HepG2 (cell line): Measurements from ENCODE around the gene EPB41L3. TPM values are rescaled to one million over a fixed set of nuclear protein-coding genes. Genes with fewer than 3 reads are reported as not detected.

ENCODE experiments used
- ATAC-seq: fragments of 200-7000 bp; cut with Tn5 transposase; 3 replicates; pipeline ENCODE4 v1.9.1; 2020; ENCODE audit warnings: mild to moderate bottlenecking, moderate library complexity
- BruUV-seq: library from RNA; stranded (reverse); fragments of 400-500 nt; replicated peaks from 2 replicates; lab custom pipeline; 2021; lab: Mats Ljungman, UMichigan
- CTCF ChIA-PET: fragments of 300-600 bp; formaldehyde crosslinking; extraction: SDS; loops from one replicate; lab custom pipeline; 2021; ENCODE audit warnings: low total read pairs, inconsistent platforms, low intra/inter-chr PET ratio; lab: Yijun Ruan, JAX
- POLR2A ChIA-PET: fragments of 350-600 bp; sonication (Branson Sonifier 250); formaldehyde crosslinking; loops from one replicate; lab custom pipeline; 2020; ENCODE audit warnings: antibody characterized with exemption, inconsistent platforms; lab: Yijun Ruan, JAX
- DNase-seq: peaks from one replicate; pipeline ENCODE4 v3.0.0-alpha.2; 2015; ENCODE audit warnings: low spot score
- FAIRE-seq: peaks from 3 replicates; lab custom pipeline; 2011; peaks lifted over from hg19 to GRCh38; lab: Jason Lieb, UNC
- H2AFZ ChIP-seq: one replicate; pipeline ENCODE4 v1.6.1; 2011; ENCODE audit warnings: low read length, inconsistent platforms
- H3K27ac ChIP-seq: fragments of 300-600 bp; 3 replicates; pipeline ENCODE4 v1.8.0; 2011; ENCODE audit warnings: mixed run types, mild to moderate bottlenecking, mixed read lengths, low read length, inconsistent platforms; ENCODE audit not compliant: insufficient read depth; ENCODE audit errors: extremely low read length
- H3K27me3 ChIP-seq, 2 experiments: fragments of 200-600 bp in 1 of 2; 2 replicates in 1 of 2; 3 replicates in 1 of 2; pipeline versions ENCODE4 v1.6.0 to v1.8.0; 2011; ENCODE audit warnings: low read length in 2 of 2, mild to moderate bottlenecking in 2 of 2, moderate library complexity in 2 of 2, inconsistent platforms in 1 of 2; ENCODE audit not compliant: insufficient read depth in 2 of 2, control insufficient read depth in 1 of 2
- H3K36me3 ChIP-seq, 2 experiments: fragments of 200-600 bp in 1 of 2; replicated peaks in 1 of 2; 2 replicates in 1 of 2; 3 replicates in 1 of 2; pipeline versions ENCODE4 v1.5.1 to v1.8.0; 2011; ENCODE audit warnings: low read length in 2 of 2, inconsistent platforms in 1 of 2; ENCODE audit not compliant: insufficient read depth in 2 of 2, control insufficient read depth in 1 of 2
- H3K4me1 ChIP-seq: 2 replicates; pipeline ENCODE4 v1.5.1; 2012; ENCODE audit warnings: low read length, inconsistent platforms; ENCODE audit not compliant: insufficient read depth
- H3K4me2 ChIP-seq: 2 replicates; pipeline ENCODE4 v1.6.0; 2011; ENCODE audit warnings: low read depth, low read length, inconsistent platforms
- H3K4me3 ChIP-seq, 3 experiments: fragments of 200-600 bp in 1 of 3; sonication (generic), shearing (Covaris generic) in 1 of 3; replicated peaks in 1 of 3; 2 replicates each; pipeline ENCODE4 v1.5.1; 2011 to 2016; ENCODE audit warnings: low read length in 3 of 3, inconsistent platforms in 2 of 3, low read depth in 2 of 3, mild to moderate bottlenecking in 2 of 3, control low read depth in 1 of 3, mixed read lengths in 1 of 3; ENCODE audit not compliant: insufficient read depth in 1 of 3
- H3K79me2 ChIP-seq: one replicate; pipeline ENCODE4 v1.6.1; 2011; ENCODE audit warnings: low read length, inconsistent platforms; ENCODE audit not compliant: insufficient read depth
- H3K9ac ChIP-seq: 2 replicates; pipeline ENCODE4 v1.6.0; 2011; ENCODE audit warnings: mild to moderate bottlenecking, low read depth, low read length, inconsistent platforms; ENCODE audit not compliant: insufficient read depth
- H3K9me3 ChIP-seq: 2 replicates; pipeline ENCODE4 v1.5.1; 2012; ENCODE audit warnings: mild to moderate bottlenecking, low read length
- H4K20me1 ChIP-seq: 2 replicates; pipeline ENCODE4 v1.6.0; 2011; ENCODE audit warnings: inconsistent platforms, mild to moderate bottlenecking, low read length, moderate library complexity; ENCODE audit not compliant: insufficient read depth
- GATAD1 ChIP-seq: IDR thresholded peaks from 2 replicates; pipeline ENCODE4 v1.6.1; 2016; ENCODE audit warnings: missing genetic modification reagents, missing compliant biosample characterization
- HES4 ChIP-seq: sonication (generic); formaldehyde crosslinking; IDR thresholded peaks from 2 replicates; pipeline ENCODE4 v1.9.0; 2021; ENCODE audit warnings: mild to moderate bottlenecking, missing genetic modification reagents, borderline replicate concordance
- HNF4G ChIP-seq, 2 experiments: sonication (generic) in 1 of 2; formaldehyde crosslinking in 1 of 2; IDR thresholded peaks; 2 replicates each; pipeline versions ENCODE4 v1.4.0 to v1.6.1; 2011 to 2020; ENCODE audit warnings: borderline replicate concordance in 2 of 2, low read depth in 2 of 2, mild to moderate bottlenecking in 2 of 2, low read length in 1 of 2, missing genetic modification reagents in 1 of 2, moderate library complexity in 1 of 2
- KAT7 ChIP-seq: IDR thresholded peaks from 2 replicates; pipeline ENCODE4 v1.6.1; 2018; ENCODE audit warnings: borderline replicate concordance, missing compliant biosample characterization
- NR2F1 ChIP-seq, 2 experiments: fragments of 450-650 bp in 1 of 2; formaldehyde crosslinking in 1 of 2; IDR thresholded peaks; 2 replicates each; pipeline versions ENCODE4 v1.5.0 to v1.6.1; 2016 to 2020; ENCODE audit warnings: mild to moderate bottlenecking in 1 of 2, missing compliant biosample characterization in 1 of 2, missing genetic modification reagents in 1 of 2, moderate library complexity in 1 of 2
- STAG1 ChIP-seq: sonication (generic); formaldehyde crosslinking; IDR thresholded peaks from 2 replicates; pipeline ENCODE4 v1.4.0; 2020; ENCODE audit warnings: missing genetic modification reagents
- SYNCRIP ChIP-seq: fragments of 200-400 bp; formaldehyde crosslinking; IDR thresholded peaks from 2 replicates; pipeline ENCODE4 v1.6.1; 2018; ENCODE audit warnings: mild to moderate bottlenecking, low read depth, low read length; ENCODE audit not compliant: insufficient read depth
- TRIM24 ChIP-seq: sonication (generic); formaldehyde crosslinking; IDR thresholded peaks from 2 replicates; pipeline ENCODE4 v1.8.0; 2022; ENCODE audit warnings: mild to moderate bottlenecking, missing genetic modification reagents
- XBP1 ChIP-seq: sonication (generic); formaldehyde crosslinking; IDR thresholded peaks from 2 replicates; pipeline ENCODE4 v1.5.0; 2020; ENCODE audit warnings: missing genetic modification reagents
- ZNF280B ChIP-seq: sonication (generic); formaldehyde crosslinking; IDR thresholded peaks from 2 replicates; pipeline ENCODE4 v1.5.0; 2020; ENCODE audit warnings: missing genetic modification reagents, mild to moderate bottlenecking, borderline replicate concordance
- ZNF574 ChIP-seq: sonication (generic); formaldehyde crosslinking; IDR thresholded peaks from 2 replicates; pipeline ENCODE4 v1.4.0; 2020; ENCODE audit warnings: missing genetic modification reagents
- ZNF646 ChIP-seq: sonication (generic); formaldehyde crosslinking; IDR thresholded peaks from 2 replicates; pipeline ENCODE4 v1.9.0; 2021; ENCODE audit warnings: mild to moderate bottlenecking, missing genetic modification reagents
- WGBS: methylation state at CpG from one replicate; pipeline ENCODE4 v1.1.6; 2017; ENCODE audit warnings: low lambda C conversion rate; 5-methylcytosine and 5-hydroxymethylcytosine counted together
- in situ Hi-C: cut with HindIII; loops from 2 replicates; pipeline ENCODE4 v1.10.0; 2017; ENCODE audit warnings: low pct_unique_long_range_greater_than_20kb; ENCODE audit not compliant: extremely low pct_ligation_motif_present
- intact Hi-C: fragments of 100-400 bp; cut with micrococcal nuclease; formaldehyde crosslinking; loops from one replicate; pipeline ENCODE4 v1.10.0; 2022; ENCODE audit not compliant: unreplicated experiment
- polyA plus RNA-seq, 8 experiments: library from polyadenylated mRNA; depleted of rRNA in 3 of 8; stranded (reverse) in 7 of 8; unstranded in 1 of 8; fragments of >200 nt; fragmentation: Illumina TruSeq in 4 of 8; extraction: Trizol in 4 of 8; gene quantifications; 2 replicates each; pipeline versions ENCODE4 v1.2.1 to v1.2.3, GENCODE V29; 2011 to 2016; ENCODE audit warnings: low read depth in 4 of 8, missing spikeins in 1 of 8, mixed read lengths in 1 of 8; ENCODE audit not compliant: insufficient read depth in 1 of 8
- total RNA-seq, 5 experiments: library from RNA; depleted of rRNA; stranded (reverse); fragments of >200 nt; fragmentation: Illumina TruSeq; extraction: Trizol; gene quantifications; 2 replicates each; pipeline ENCODE4 v1.2.3, GENCODE V29; 2016; ENCODE audit warnings: low read depth in 1 of 5

The EPB41L3 gene
- total and polyA plus RNA-seq, 2 of the 13 experiments (the other 11 are each of a cell fraction or from before 2014, with no cell fraction given) = not detected

GRCh38 chr18:5452943-5453443 lies 90.8 kb downstream of the EPB41L3 start (continued):
- TF ChIP-seq TRIM24 (no peak), ZNF574 (no peak)

GRCh38 chr18:5451871-5452270 lies 91.9 kb downstream of the EPB41L3 start:
- 25% methylated on average over 9 of the region's 9 CpGs for WGBS
- BruUV-seq = no TSS peak
- FAIRE-seq (no peak), DNase-seq (no peak), ATAC-seq (no peak)
- Histone ChIP-seq H3K79me2 (no peaks in the 10 kb centered on the region), H3K9me3 (no peaks in the 10 kb centered on the region), H3K27ac (no peak overlapping the region), H3K4me3 (no peak overlapping the region), H3K27me3 (no peaks in the 10 kb centered on the region), H4K20me1 (no peaks in the 10 kb centered on the region), H3K4me2 (no peak overlapping the region), H3K36me3 (no peaks in the 10 kb centered on the region), H3K9ac (no peak overlapping the region), H2AFZ (no peak overlapping the region), H3K4me1 (peaks cover 6% of the 10 kb centered on the region; the same call in 1 of the 2 replicates)
- in situ Hi-C loops = no loop called here
- CTCF ChIA-PET = no interaction called here
- intact Hi-C loops = no loop called here
- POLR2A ChIA-PET = no interaction called here
- TF ChIP-seq SYNCRIP (no peak), HNF4G (IDR thresholded peaks at IDR 0.05; ENCODE audit: borderline replicate concordance, low read depth, low read length) (no peak), HNF4G (CRISPR knock-in tag; IDR thresholded peaks at IDR 0.05; ENCODE audit: borderline replicate concordance, low read depth) (no peak), KAT7 (CRISPR knock-in tag) (no peak), ZNF280B (CRISPR knock-in tag) (no peak), GATAD1 (CRISPR knock-in tag) (no peak), STAG1 (CRISPR knock-in tag) (no peak), NR2F1 (CRISPR knock-in tag; IDR thresholded peaks at IDR 0.05) (no peak), XBP1 (CRISPR knock-in tag) (no peak), HES4 (CRISPR knock-in tag) (no peak), ZNF646 (CRISPR knock-in tag) (no peak)
